Gastroesophageal sphincter (tissue), 4 donors: ENCODE results near the gene JAG2. TPM values are rescaled to one million over a fixed set of nuclear protein-coding genes. Genes with fewer than 3 reads are reported as not detected.

Experiments used
- ATAC-seq: fragments of 150-250 bp; one replicate; pipeline ENCODE4 v1.9.1; 2016; ENCODE audit warnings: mild to moderate bottlenecking, moderate library complexity
- H3K27ac ChIP-seq, 4 donors: fragments of 200-600 bp; sonication (generic) in 3 of 4; 1 replicate in 3 of 4; 2 replicates in 1 of 4; pipeline ENCODE4 v1.5.1; 2016 to 2019
- H3K27me3 ChIP-seq: fragments of 200-600 bp; sonication (generic); one replicate; pipeline ENCODE4 v1.5.1; 2019
- H3K36me3 ChIP-seq, 2 donors: fragments of 200-600 bp; sonication (generic); one replicate each; pipeline ENCODE4 v1.5.1; 2019; ENCODE audit warnings: control low read depth in 1 of 2
- H3K4me1 ChIP-seq, 3 donors: fragments of 200-600 bp; sonication (generic); 1 replicate in 2 of 3; 2 replicates in 1 of 3; pipeline ENCODE4 v1.5.1; 2016 to 2019; ENCODE audit warnings: control low read depth in 2 of 3
- H3K4me3 ChIP-seq, 2 donors: fragments of 200-600 bp; sonication (generic); one replicate each; pipeline ENCODE4 v1.5.1; 2019; ENCODE audit warnings: mild to moderate bottlenecking in 1 of 2, moderate library complexity in 1 of 2
- H3K9me3 ChIP-seq, 3 donors: fragments of 200-600 bp; sonication (generic); one replicate each; pipeline ENCODE4 v1.5.1; 2017 to 2019; ENCODE audit warnings: control low read depth in 2 of 3
- CTCF ChIP-seq, 4 experiments: fragments of 200-600 bp in 2 of 4; fragments of 450-650 bp in 2 of 4; sonication (generic) in 1 of 4; IDR thresholded peaks; one replicate each; pipeline ENCODE4 v1.5.1; 2017 to 2019; ENCODE audit warnings: antibody characterized with exemption in 4 of 4, mild to moderate bottlenecking in 2 of 4, moderate library complexity in 2 of 4
- EP300 ChIP-seq: sonication (generic); formaldehyde crosslinking; IDR thresholded peaks from one replicate; pipeline ENCODE4 v1.6.1; 2017; ENCODE audit warnings: antibody characterized with exemption, mild to moderate bottlenecking
- POLR2A ChIP-seq, 2 donors: fragments of 450-650 bp; IDR thresholded peaks; one replicate each; pipeline ENCODE4 v1.6.1; 2017; ENCODE audit warnings: antibody characterized with exemption in 2 of 2, mild to moderate bottlenecking in 2 of 2, moderate library complexity in 1 of 2
- POLR2AphosphoS5 ChIP-seq: sonication (generic); formaldehyde crosslinking; IDR thresholded peaks from one replicate; pipeline ENCODE4 v1.6.1; 2017; ENCODE audit warnings: antibody characterized with exemption
- WGBS, 2 donors: methylation state at CpG; one replicate each; pipeline ENCODE4 v1.1.5; 2018; ENCODE audit warnings: low coverage in 1 of 2; 5-methylcytosine and 5-hydroxymethylcytosine counted together
- total RNA-seq, 4 donors: library from RNA; depleted of rRNA; stranded (reverse); fragments of >200 nt; gene quantifications; one replicate each; pipeline ENCODE4 v1.1.0, GENCODE V29; 2016

The JAG2 gene
- total RNA-seq, 4 donors from 2014 or later, result 3.7 to 18.8 (median 14.5) TPM

- no peaks in the 10 kb centered on the region for H3K36me3 ChIP-seq
- peak overlapping the region in 1 of 2 donors; percentile 30 for H3K4me3 ChIP-seq
- TF ChIP-seq CTCF (IDR thresholded peaks at IDR 0.05) (no peak), POLR2AphosphoS5 (no peak), POLR2A (IDR thresholded peaks at IDR 0.05) (no peak), EP300 (no peak)
- H3K27ac ChIP-seq, result peak overlapping the region in 3 of 4 donors; percentile 62 to 69 (median 68)
- no peaks in the 10 kb centered on the region for H3K9me3 ChIP-seq
- no CpG with 5 or more reads among the region's 15 CpGs for WGBS, 2 donors
- peak; percentile 23 for ATAC-seq
- peaks cover 100% of the 10 kb centered on the region for H3K27me3 ChIP-seq
- peaks cover 0 to 75% (median 26%) of the 10 kb centered on the region in 3 donors for H3K4me1 ChIP-seq
These were observed 28.6 kb upstream of the JAG2 start for GRCh38 chr14:105197211-105197641.

GRCh38 chr14:105196265-105196960, 27.8 kb upstream of the JAG2 start:
- H3K36me3 ChIP-seq, result no peaks in the 10 kb centered on the region
- no peaks in the 10 kb centered on the region for H3K9me3 ChIP-seq
- peak; percentile 26 for ATAC-seq
- peaks cover 0 to 67% (median 21%) of the 10 kb centered on the region in 3 donors for H3K4me1 ChIP-seq
- peaks cover 100% of the 10 kb centered on the region for H3K27me3 ChIP-seq
- H3K27ac ChIP-seq, result peak overlapping the region in 3 of 4 donors; percentile 51 to 69 (median 68)
- WGBS, 2 donors, result 55% methylated on average over 2 of the region's 58 CpGs; no CpG with 5 or more reads in 1 of the 2 donors
- TF ChIP-seq POLR2AphosphoS5, result no peak
- no peak for TF ChIP-seq POLR2A (IDR thresholded peaks at IDR 0.05)
- peak overlapping the region in 1 of 2 donors; percentile 30 for H3K4me3 ChIP-seq

GRCh38 chr14:105195522-105196264, 27.1 kb upstream of the JAG2 start:
- H3K27me3 ChIP-seq, result peaks cover 100% of the 10 kb centered on the region
- H3K27ac ChIP-seq, result peak overlapping the region in 3 of 4 donors; percentile 51 to 69 (median 68)
- ATAC-seq, result no peak
- peaks cover 0 to 61% (median 21%) of the 10 kb centered on the region in 3 donors for H3K4me1 ChIP-seq
- no peaks in the 10 kb centered on the region for H3K9me3 ChIP-seq
- no peak for TF ChIP-seq POLR2A (IDR thresholded peaks at IDR 0.05)
- TF ChIP-seq CTCF (IDR thresholded peaks at IDR 0.05), result no peak
- no peak for TF ChIP-seq EP300
- TF ChIP-seq POLR2AphosphoS5, result no peak
- peak overlapping the region in 1 of 2 donors; percentile 30 for H3K4me3 ChIP-seq
- no peaks in the 10 kb centered on the region for H3K36me3 ChIP-seq
- 20 to 58% methylated on average over 1 to 3 of the region's 25 CpGs for WGBS, 2 donors

GRCh38 chr14:105195051-105195450, 26.5 kb upstream of the JAG2 start:
- peaks cover 96% of the 10 kb centered on the region for H3K27me3 ChIP-seq
- no CpG with 5 or more reads among the region's 10 CpGs for WGBS, 2 donors
- peak overlapping the region in 2 of 4 donors; percentile 68 to 69 for H3K27ac ChIP-seq
- TF ChIP-seq POLR2AphosphoS5 (no peak), CTCF (IDR thresholded peaks at IDR 0.05) (no peak), EP300 (no peak), POLR2A (IDR thresholded peaks at IDR 0.05) (no peak)
- no peak overlapping the region for H3K4me3 ChIP-seq
- ATAC-seq, result no peak
- no peaks in the 10 kb centered on the region for H3K36me3 ChIP-seq
- no peaks in the 10 kb centered on the region for H3K9me3 ChIP-seq
- H3K4me1 ChIP-seq, result peaks cover 0 to 61% (median 21%) of the 10 kb centered on the region in 3 donors

- no peaks in the 10 kb centered on the region for H3K36me3 ChIP-seq
- TF ChIP-seq CTCF (IDR thresholded peaks at IDR 0.05) (no peak), POLR2AphosphoS5 (no peak), POLR2A (IDR thresholded peaks at IDR 0.05) (no peak), EP300 (no peak)
- ATAC-seq, result no peak
- peaks cover 0 to 61% (median 21%) of the 10 kb centered on the region in 3 donors for H3K4me1 ChIP-seq
- H3K27me3 ChIP-seq, result peaks cover 89% of the 10 kb centered on the region
- peak overlapping the region in 2 of 4 donors; percentile 62 to 69 for H3K27ac ChIP-seq
- no peaks in the 10 kb centered on the region for H3K9me3 ChIP-seq
- no peak overlapping the region for H3K4me3 ChIP-seq
- WGBS, 2 donors, result 33 to 35% methylated on average over 7 to 10 of the region's 17 CpGs
These were observed 25.6 kb upstream of the JAG2 start for GRCh38 chr14:105193916-105194782.
